Osteocyte (in vitro differentiated cells): ENCODE results near the gene OLFML2A. TPM values are rescaled to one million over a fixed set of nuclear protein-coding genes. Genes with fewer than 3 reads are reported as not detected.

ENCODE experiments used
- DNase-seq: peaks from one replicate; pipeline ENCODE4 v3.0.0; 2021; ENCODE audit warnings: mixed read lengths; ENCODE audit not compliant: unreplicated experiment; ENCODE audit errors: extremely low spot score
- H3K27ac Mint-ChIP-seq: one replicate; pipeline ENCODE4 v1.8.0; 2021; ENCODE audit warnings: mild to moderate bottlenecking, mixed read lengths; ENCODE audit not compliant: unreplicated experiment
- H3K27me3 Mint-ChIP-seq: one replicate; pipeline ENCODE4 v1.8.0; 2021; ENCODE audit warnings: mixed read lengths; ENCODE audit not compliant: unreplicated experiment
- H3K36me3 Mint-ChIP-seq: one replicate; pipeline ENCODE4 v1.8.0; 2021; ENCODE audit warnings: mixed read lengths; ENCODE audit not compliant: unreplicated experiment
- H3K4me1 Mint-ChIP-seq: one replicate; pipeline ENCODE4 v1.8.0; 2021; ENCODE audit warnings: mixed read lengths; ENCODE audit not compliant: unreplicated experiment
- H3K4me3 Mint-ChIP-seq: one replicate; pipeline ENCODE4 v1.8.0; 2021; ENCODE audit warnings: mild to moderate bottlenecking, moderate library complexity, mixed read lengths; ENCODE audit not compliant: unreplicated experiment
- H3K9me3 Mint-ChIP-seq: one replicate; pipeline ENCODE4 v1.8.0; 2021; ENCODE audit warnings: mixed read lengths; ENCODE audit not compliant: unreplicated experiment
- total RNA-seq: library from RNA; stranded (reverse); gene quantifications from 2 replicates; pipeline ENCODE4 v1.2.1, GENCODE V29; 2021
- TF ChIP-seq, protein P1 (sequence below): fragments of 200-600 bp; sonication (generic); IDR thresholded peaks from 2 replicates; pipeline ENCODE4 v1.5.0; 2021; ENCODE audit warnings: antibody characterized with exemption, mild to moderate bottlenecking, moderate library complexity

OLFML2A gene
- total RNA-seq, 1 donor from 2014 or later = 146 TPM

- no peak overlapping the region for H3K27ac Mint-ChIP-seq
- peaks cover 9% of the 10 kb centered on the region for H3K36me3 Mint-ChIP-seq
- H3K4me1 Mint-ChIP-seq = peaks cover 6% of the 10 kb centered on the region
- TF ChIP-seq, protein P1, sequence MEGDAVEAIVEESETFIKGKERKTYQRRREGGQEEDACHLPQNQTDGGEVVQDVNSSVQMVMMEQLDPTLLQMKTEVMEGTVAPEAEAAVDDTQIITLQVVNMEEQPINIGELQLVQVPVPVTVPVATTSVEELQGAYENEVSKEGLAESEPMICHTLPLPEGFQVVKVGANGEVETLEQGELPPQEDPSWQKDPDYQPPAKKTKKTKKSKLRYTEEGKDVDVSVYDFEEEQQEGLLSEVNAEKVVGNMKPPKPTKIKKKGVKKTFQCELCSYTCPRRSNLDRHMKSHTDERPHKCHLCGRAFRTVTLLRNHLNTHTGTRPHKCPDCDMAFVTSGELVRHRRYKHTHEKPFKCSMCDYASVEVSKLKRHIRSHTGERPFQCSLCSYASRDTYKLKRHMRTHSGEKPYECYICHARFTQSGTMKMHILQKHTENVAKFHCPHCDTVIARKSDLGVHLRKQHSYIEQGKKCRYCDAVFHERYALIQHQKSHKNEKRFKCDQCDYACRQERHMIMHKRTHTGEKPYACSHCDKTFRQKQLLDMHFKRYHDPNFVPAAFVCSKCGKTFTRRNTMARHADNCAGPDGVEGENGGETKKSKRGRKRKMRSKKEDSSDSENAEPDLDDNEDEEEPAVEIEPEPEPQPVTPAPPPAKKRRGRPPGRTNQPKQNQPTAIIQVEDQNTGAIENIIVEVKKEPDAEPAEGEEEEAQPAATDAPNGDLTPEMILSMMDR = no peak
- no peak overlapping the region for H3K4me3 Mint-ChIP-seq
- no peak for DNase-seq
- no peaks in the 10 kb centered on the region for H3K27me3 Mint-ChIP-seq
- no peaks in the 10 kb centered on the region for H3K9me3 Mint-ChIP-seq
Measured at GRCh38 chr9:124802426-124802825, 25.5 kb downstream of the OLFML2A start.

GRCh38 chr9:124803911-124804310 lies 27.0 kb downstream of the OLFML2A start:
- DNase-seq = no peak
- TF ChIP-seq, protein P1 = no peak
- no peaks in the 10 kb centered on the region for H3K9me3 Mint-ChIP-seq
- no peak overlapping the region for H3K27ac Mint-ChIP-seq
- peaks cover 11% of the 10 kb centered on the region for H3K36me3 Mint-ChIP-seq
- no peak overlapping the region for H3K4me3 Mint-ChIP-seq
- no peaks in the 10 kb centered on the region for H3K27me3 Mint-ChIP-seq
- peaks cover 4% of the 10 kb centered on the region for H3K4me1 Mint-ChIP-seq

- H3K36me3 Mint-ChIP-seq = peaks cover 18% of the 10 kb centered on the region
- H3K4me3 Mint-ChIP-seq = no peak overlapping the region
- no peak overlapping the region for H3K27ac Mint-ChIP-seq
- H3K4me1 Mint-ChIP-seq = peaks cover 4% of the 10 kb centered on the region
- DNase-seq = no peak
- no peaks in the 10 kb centered on the region for H3K9me3 Mint-ChIP-seq
- no peaks in the 10 kb centered on the region for H3K27me3 Mint-ChIP-seq
- TF ChIP-seq, protein P1 = no peak
Measured at GRCh38 chr9:124805186-124805585, 28.3 kb downstream of the OLFML2A start.

GRCh38 chr9:124808246-124808956 lies 31.5 kb downstream of the OLFML2A start:
- no peaks in the 10 kb centered on the region for H3K9me3 Mint-ChIP-seq
- peaks cover 14% of the 10 kb centered on the region for H3K36me3 Mint-ChIP-seq
- no peak for DNase-seq
- H3K27me3 Mint-ChIP-seq = no peaks in the 10 kb centered on the region
- TF ChIP-seq, protein P1 = no peak
- peak overlapping the region; percentile 32 for H3K27ac Mint-ChIP-seq
- peaks cover 30% of the 10 kb centered on the region for H3K4me1 Mint-ChIP-seq
- H3K4me3 Mint-ChIP-seq = no peak overlapping the region

DNA sequence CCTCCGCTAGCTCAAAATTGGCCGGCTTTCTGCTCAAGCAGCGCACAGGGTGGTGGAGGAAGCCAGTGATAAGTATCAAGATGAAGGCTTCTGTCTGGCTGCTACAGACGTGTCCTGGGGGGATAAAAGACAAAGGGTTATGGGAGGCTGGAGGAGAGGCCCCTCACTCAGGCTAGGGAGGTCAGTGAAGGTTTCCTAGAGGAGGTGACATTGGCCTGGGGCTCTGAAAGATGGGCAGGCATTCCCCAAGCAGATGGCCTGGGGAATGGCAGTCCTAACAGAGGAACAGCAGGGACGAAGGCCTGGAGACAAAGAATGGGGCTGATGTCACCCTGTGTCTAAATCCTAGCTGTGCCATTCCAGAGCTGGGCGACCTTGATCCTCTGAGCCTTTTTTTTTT lies 32.3 kb downstream of the OLFML2A start:
- H3K36me3 Mint-ChIP-seq = peaks cover 14% of the 10 kb centered on the region
- TF ChIP-seq, protein P1 = no peak
- no peak overlapping the region for H3K4me3 Mint-ChIP-seq
- no peaks in the 10 kb centered on the region for H3K27me3 Mint-ChIP-seq
- H3K27ac Mint-ChIP-seq = peak overlapping the region; percentile 52
- no peak for DNase-seq
- no peaks in the 10 kb centered on the region for H3K9me3 Mint-ChIP-seq
- H3K4me1 Mint-ChIP-seq = peaks cover 38% of the 10 kb centered on the region
